Measurements from ENCODE around the gene PDCD10.
A peak's percentile ranks its signal among the peaks of the same experiment; 100 is the strongest.

The PDCD10 gene

GRCh38 chr3:167733961-167734497, 663 bp downstream of the PDCD10 start:
- DNase-seq: peak in 1 of 2 experiments; percentile 24

GRCh38 chr3:167732313-167733065, 2.2 kb downstream of the PDCD10 start:
- DNase-seq: no peak

GRCh38 chr3:167731393-167731792, 3.3 kb downstream of the PDCD10 start:
- DNase-seq: peak; percentile 60 to 66

- DNase-seq: no peak
Observed at GRCh38 chr3:167729591-167729990, 5.1 kb downstream of the PDCD10 start.

GRCh38 chr3:167728632-167729323, 5.9 kb downstream of the PDCD10 start:
- DNase-seq: no peak

GRCh38 chr3:167728176-167728575, 6.5 kb downstream of the PDCD10 start:
- DNase-seq: no peak

- DNase-seq: no peak
Observed at GRCh38 chr3:167723872-167724271, 10.8 kb downstream of the PDCD10 start.

- DNase-seq: no peak
Observed at GRCh38 chr3:167723025-167723512, 11.6 kb downstream of the PDCD10 start.

- no peak for DNase-seq
Observed at GRCh38 chr3:167718582-167718981, 16.1 kb downstream of the PDCD10 start.

- peak; percentile 79 to 82 for DNase-seq
Observed at GRCh38 chr3:167716920-167717319, 17.8 kb downstream of the PDCD10 start.

GRCh38 chr3:167714871-167715270, 19.8 kb downstream of the PDCD10 start:
- no peak for DNase-seq

- DNase-seq: no peak
Observed at GRCh38 chr3:167712445-167712844, 22.2 kb downstream of the PDCD10 start.

- DNase-seq: no peak
Observed at GRCh38 chr3:167711439-167711838, 23.3 kb downstream of the PDCD10 start.

GRCh38 chr3:167710552-167710951, 24.1 kb downstream of the PDCD10 start:
- no peak for DNase-seq

GRCh38 chr3:167709690-167710089, 25.0 kb downstream of the PDCD10 start:
- DNase-seq: no peak

GRCh38 chr3:167705840-167706239, 28.9 kb downstream of the PDCD10 start:
- no peak for DNase-seq

- no peak for DNase-seq
Observed at GRCh38 chr3:167700926-167701325, 33.8 kb downstream of the PDCD10 start.

- no peak for DNase-seq
Observed at GRCh38 chr3:167700046-167700445, 34.6 kb downstream of the PDCD10 start.

GRCh38 chr3:167694121-167694520, 40.6 kb downstream of the PDCD10 start:
- DNase-seq: no peak

GRCh38 chr3:167691366-167691765, 43.3 kb downstream of the PDCD10 start:
- no peak for DNase-seq

- peak; percentile 49 to 57 for DNase-seq
Observed at GRCh38 chr3:167684388-167684993, 50.2 kb downstream of the PDCD10 start.

GRCh38 chr3:167679526-167679925, 55.2 kb downstream of the PDCD10 start:
- no peak for DNase-seq

- DNase-seq: no peak
Observed at GRCh38 chr3:167675848-167676247, 58.8 kb downstream of the PDCD10 start.

- DNase-seq: no peak
Observed at GRCh38 chr3:167673221-167673620, 61.5 kb downstream of the PDCD10 start.

Measured in SHP77 (cell line).